ENCODE measurements around the gene SRPRB. TPM values are rescaled to one million over a fixed set of nuclear protein-coding genes. Genes with fewer than 3 reads are reported as not detected.

Gene SRPRB
- total and polyA plus RNA-seq, 2 donors (not counting 3 experiments of a cell fraction or from before 2014, with no cell fraction given), result 22.7 to 69.2 TPM

- BruUV-seq (replicated peaks), result no TSS peak
- Histone ChIP-seq H3K27ac (ENCODE audit: insufficient read depth, low read depth, low read length) (no peak overlapping the region), H3K9me1 (replicated peaks; ENCODE audit: control insufficient read depth, extremely low read depth, insufficient read depth, low read length) (no peaks in the 10 kb centered on the region), H3K4me1 (ENCODE audit: control insufficient read depth, extremely low read depth, insufficient read depth, low read length) (no peaks in the 10 kb centered on the region), H3K27me3 (ENCODE audit: control insufficient read depth in 2 of 2, insufficient read depth in 2 of 2, low read length in 2 of 2) (no peaks in the 10 kb centered on the region), H3K9ac (replicated peaks; ENCODE audit: extremely low read depth, insufficient read depth, low read length) (no peak overlapping the region), H2AFZ (ENCODE audit: low read depth, low read length) (no peak overlapping the region), H3K79me2 (ENCODE audit: control insufficient read depth, insufficient read depth, low read length) (no peaks in the 10 kb centered on the region), H3K4me2 (ENCODE audit: insufficient read depth, low read length) (no peak overlapping the region), H3K36me3 (ENCODE audit: control insufficient read depth in 2 of 2, extremely low read depth in 1 of 2, insufficient read depth in 2 of 2, low read length in 2 of 2) (no peaks in the 10 kb centered on the region), H3K9me3 (replicated peaks; ENCODE audit: control insufficient read depth, insufficient read depth, low read length) (no peaks in the 10 kb centered on the region), H3K4me3 (replicated peaks in 1 of 3; ENCODE audit: insufficient read depth in 1 of 3, low read depth in 1 of 3, low read length in 3 of 3) (no peak overlapping the region), H4K20me1 (replicated peaks; ENCODE audit: control insufficient read depth, extremely low read depth, insufficient read depth, low read length) (no peaks in the 10 kb centered on the region)
- dilution Hi-C loops (cut with MboI; ENCODE audit: extremely low pct_ligation_motif_present, low sequenced_read_pairs), result no loop called here
- TF ChIP-seq CTCF (IDR thresholded peaks at IDR 0.05; ENCODE audit: extremely low read depth in 1 of 2, insufficient read depth in 1 of 2, low read depth in 1 of 2, low read length in 2 of 2) (no peak), POLR2AphosphoS5 (IDR thresholded peaks at IDR 0.05; ENCODE audit: insufficient read depth, low read depth, low read length) (no peak), POLR2A (IDR thresholded peaks at IDR 0.05; ENCODE audit: low read depth, low read length) (no peak), GATA2 (IDR thresholded peaks at IDR 0.05; ENCODE audit: insufficient read depth, insufficient read length, low read depth, low read length) (no peak), EZH2 (IDR thresholded peaks at IDR 0.05; ENCODE audit: borderline replicate concordance, low read depth, low read length, severe bottlenecking) (no peak), FOS (IDR thresholded peaks at IDR 0.05; ENCODE audit: borderline replicate concordance, insufficient read depth, low read length) (no peak), MYC (IDR thresholded peaks at IDR 0.05; ENCODE audit: low read depth, low read length) (no peak), JUN (IDR thresholded peaks at IDR 0.05; ENCODE audit: borderline replicate concordance, insufficient read depth, insufficient read length, low read depth) (no peak), MAX (IDR thresholded peaks at IDR 0.05; ENCODE audit: insufficient read depth, insufficient read length) (no peak)
- intact Hi-C loops (cut with micrococcal nuclease), result no loop called here
- POLR2A ChIA-PET, result no interaction called here
- CTCF ChIA-PET, result no interaction called here
- DNase-seq (ENCODE audit: low read depth, low spot score), result no peak
- FAIRE-seq, result no peak
Observed at GRCh38 chr3:133849346-133849745, 43.7 kb downstream of the SRPRB start.
